Neutrophil (primary cell): ENCODE results near the gene HIPK2.

Experiments used
- H3K27ac ChIP-seq: fragments of 200-600 bp; sonication (generic); 2 replicates; pipeline ENCODE4 v1.5.1; 2016; ENCODE audit warnings: mild to moderate bottlenecking, moderate library complexity
- H3K27me3 ChIP-seq: fragments of 200-600 bp; sonication (generic); 2 replicates; pipeline ENCODE4 v1.6.0; 2016; ENCODE audit warnings: mild to moderate bottlenecking
- H3K36me3 ChIP-seq: fragments of 200-600 bp; sonication (generic); 2 replicates; pipeline ENCODE4 v1.5.1; 2017
- H3K4me1 ChIP-seq, 2 experiments: fragments of 200-600 bp in 1 of 2; sonication (generic) in 1 of 2; 1 replicate in 1 of 2; 2 replicates in 1 of 2; pipeline versions ENCODE4 v1.5.1 to v1.6.1; 2013 to 2016; ENCODE audit warnings: low read depth in 1 of 2, low read length in 1 of 2, mild to moderate bottlenecking in 1 of 2, moderate library complexity in 1 of 2; ENCODE audit not compliant: control insufficient read depth in 1 of 2, insufficient read depth in 1 of 2
- H3K4me3 ChIP-seq, 2 experiments: fragments of 200-600 bp in 1 of 2; sonication (generic) in 1 of 2; 1 replicate in 1 of 2; 2 replicates in 1 of 2; pipeline ENCODE4 v1.5.1; 2013 to 2016; ENCODE audit warnings: low read depth in 1 of 2, low read length in 1 of 2, mild to moderate bottlenecking in 1 of 2, moderate library complexity in 1 of 2
- H3K9me3 ChIP-seq: fragments of 200-600 bp; sonication (generic); 2 replicates; pipeline ENCODE4 v1.5.1; 2016
- TF ChIP-seq, protein P1 (sequence below): fragments of 200-600 bp; sonication (generic); IDR thresholded peaks from 2 replicates; pipeline ENCODE4 v1.5.1; 2016; ENCODE audit warnings: antibody characterized with exemption

The HIPK2 gene

DNA sequence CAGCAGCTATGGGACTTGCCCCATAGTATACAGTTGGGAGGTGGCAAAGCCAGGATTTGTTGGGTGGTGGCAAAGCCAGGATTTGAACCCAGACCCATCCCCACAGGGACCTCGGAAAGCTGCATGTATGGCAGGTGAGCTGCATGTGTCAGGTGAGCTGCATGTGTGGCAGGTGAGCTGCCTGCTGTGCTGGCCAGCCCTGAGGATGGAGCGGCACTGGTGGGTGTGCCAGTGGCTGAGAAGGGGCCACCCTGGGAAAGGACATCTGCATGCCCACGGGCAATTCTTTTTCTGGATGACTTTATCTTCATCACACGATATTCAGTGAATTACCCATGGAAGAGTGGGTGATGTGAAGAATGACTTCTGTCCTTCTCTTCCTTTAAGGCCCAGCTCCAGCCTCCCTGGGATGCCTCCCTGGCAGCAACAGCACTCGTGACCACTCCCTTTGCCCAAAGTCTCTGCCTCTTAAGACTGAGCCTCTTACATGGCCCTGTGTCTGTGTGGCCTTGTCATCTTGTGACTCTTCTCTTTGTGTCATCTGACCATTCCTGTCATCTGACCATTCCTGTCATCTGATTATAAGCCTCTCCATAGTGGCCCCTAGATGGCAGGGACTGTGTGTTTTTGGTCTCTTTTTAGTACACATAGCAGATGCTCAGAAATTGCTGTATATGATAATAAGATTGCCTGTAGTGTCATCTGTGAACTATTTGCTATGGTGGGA lies 229.3 kb downstream of the HIPK2 start:
- Histone ChIP-seq H3K4me1 (peaks cover 0 to 4% of the 10 kb centered on the region in 2 experiments), H3K9me3 (no peaks in the 10 kb centered on the region), H3K36me3 (no peaks in the 10 kb centered on the region), H3K27ac (no peak overlapping the region), H3K27me3 (no peaks in the 10 kb centered on the region), H3K4me3 (no peak overlapping the region)
- TF ChIP-seq, protein P1, sequence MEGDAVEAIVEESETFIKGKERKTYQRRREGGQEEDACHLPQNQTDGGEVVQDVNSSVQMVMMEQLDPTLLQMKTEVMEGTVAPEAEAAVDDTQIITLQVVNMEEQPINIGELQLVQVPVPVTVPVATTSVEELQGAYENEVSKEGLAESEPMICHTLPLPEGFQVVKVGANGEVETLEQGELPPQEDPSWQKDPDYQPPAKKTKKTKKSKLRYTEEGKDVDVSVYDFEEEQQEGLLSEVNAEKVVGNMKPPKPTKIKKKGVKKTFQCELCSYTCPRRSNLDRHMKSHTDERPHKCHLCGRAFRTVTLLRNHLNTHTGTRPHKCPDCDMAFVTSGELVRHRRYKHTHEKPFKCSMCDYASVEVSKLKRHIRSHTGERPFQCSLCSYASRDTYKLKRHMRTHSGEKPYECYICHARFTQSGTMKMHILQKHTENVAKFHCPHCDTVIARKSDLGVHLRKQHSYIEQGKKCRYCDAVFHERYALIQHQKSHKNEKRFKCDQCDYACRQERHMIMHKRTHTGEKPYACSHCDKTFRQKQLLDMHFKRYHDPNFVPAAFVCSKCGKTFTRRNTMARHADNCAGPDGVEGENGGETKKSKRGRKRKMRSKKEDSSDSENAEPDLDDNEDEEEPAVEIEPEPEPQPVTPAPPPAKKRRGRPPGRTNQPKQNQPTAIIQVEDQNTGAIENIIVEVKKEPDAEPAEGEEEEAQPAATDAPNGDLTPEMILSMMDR, result no peak

DNA sequence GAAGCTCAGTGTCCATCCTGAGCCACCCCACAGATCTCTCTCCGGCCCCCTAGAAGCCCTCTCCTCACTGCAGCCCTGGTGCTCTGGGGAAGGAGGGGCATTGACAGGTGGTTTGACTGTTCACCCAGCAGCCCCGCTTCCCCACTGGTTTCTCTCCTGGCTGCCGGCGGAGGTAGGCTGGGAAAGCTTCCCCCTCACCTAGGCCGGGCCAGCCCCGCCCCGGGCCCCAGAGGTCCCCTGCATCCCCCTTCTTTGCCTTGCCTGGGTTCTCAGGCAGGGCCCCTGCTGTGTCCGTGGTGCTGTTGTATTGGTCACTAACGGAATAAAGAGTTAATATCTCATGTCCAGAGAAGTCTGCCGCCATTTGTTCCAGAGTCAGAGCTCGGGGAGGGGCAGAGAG lies 233.2 kb downstream of the HIPK2 start:
- Histone ChIP-seq H3K4me3 (no peak overlapping the region), H3K4me1 (peaks cover 0 to 4% of the 10 kb centered on the region in 2 experiments), H3K27ac (no peak overlapping the region), H3K27me3 (no peaks in the 10 kb centered on the region), H3K36me3 (no peaks in the 10 kb centered on the region), H3K9me3 (no peaks in the 10 kb centered on the region)
- TF ChIP-seq, protein P1, result no peak

DNA sequence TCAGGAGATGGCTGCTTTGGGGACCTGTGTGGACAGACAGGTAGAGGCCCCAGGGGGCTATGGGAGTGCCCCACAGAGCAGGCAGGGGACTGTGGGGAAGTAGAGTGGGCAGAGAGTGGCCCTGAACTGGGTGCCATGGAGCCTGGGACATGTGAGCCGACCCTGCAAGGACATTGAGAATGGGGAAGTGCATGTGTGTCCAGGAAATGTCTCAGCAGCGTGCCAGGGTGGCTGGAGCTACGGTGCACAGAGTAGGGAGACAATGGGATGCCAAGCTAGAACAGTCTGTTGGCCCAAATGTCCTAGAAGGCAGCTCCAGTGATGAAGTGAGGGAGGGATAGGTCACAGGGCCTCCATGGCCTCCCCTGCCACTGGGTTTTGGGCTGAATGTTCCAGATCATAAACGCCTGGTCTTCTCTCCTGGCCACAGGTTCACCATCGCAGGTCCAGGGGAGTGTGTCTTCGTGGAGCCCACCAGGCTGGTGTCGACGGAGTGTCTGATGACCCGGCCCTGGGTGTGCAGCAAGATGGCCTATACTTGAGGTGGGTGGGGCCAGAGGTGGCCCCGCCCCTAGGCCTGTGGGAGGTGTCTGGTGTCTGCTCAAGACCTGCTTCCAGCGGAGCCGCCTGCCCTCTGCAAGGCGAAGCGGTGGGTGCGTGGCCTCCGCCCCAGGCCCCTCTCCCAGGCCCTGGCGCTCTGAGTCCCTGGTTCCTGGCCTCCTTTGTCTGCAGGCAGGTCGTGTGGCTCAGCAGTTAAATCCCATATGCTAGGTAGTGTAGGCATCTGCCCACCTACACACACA lies 233.8 kb downstream of the HIPK2 start:
- no peaks in the 10 kb centered on the region for H3K36me3 ChIP-seq
- H3K4me3 ChIP-seq, result no peak overlapping the region
- no peaks in the 10 kb centered on the region for H3K9me3 ChIP-seq
- peaks cover 0 to 4% of the 10 kb centered on the region in 2 experiments for H3K4me1 ChIP-seq
- no peak overlapping the region for H3K27ac ChIP-seq
- no peaks in the 10 kb centered on the region for H3K27me3 ChIP-seq
- TF ChIP-seq, protein P1, result no peak

DNA sequence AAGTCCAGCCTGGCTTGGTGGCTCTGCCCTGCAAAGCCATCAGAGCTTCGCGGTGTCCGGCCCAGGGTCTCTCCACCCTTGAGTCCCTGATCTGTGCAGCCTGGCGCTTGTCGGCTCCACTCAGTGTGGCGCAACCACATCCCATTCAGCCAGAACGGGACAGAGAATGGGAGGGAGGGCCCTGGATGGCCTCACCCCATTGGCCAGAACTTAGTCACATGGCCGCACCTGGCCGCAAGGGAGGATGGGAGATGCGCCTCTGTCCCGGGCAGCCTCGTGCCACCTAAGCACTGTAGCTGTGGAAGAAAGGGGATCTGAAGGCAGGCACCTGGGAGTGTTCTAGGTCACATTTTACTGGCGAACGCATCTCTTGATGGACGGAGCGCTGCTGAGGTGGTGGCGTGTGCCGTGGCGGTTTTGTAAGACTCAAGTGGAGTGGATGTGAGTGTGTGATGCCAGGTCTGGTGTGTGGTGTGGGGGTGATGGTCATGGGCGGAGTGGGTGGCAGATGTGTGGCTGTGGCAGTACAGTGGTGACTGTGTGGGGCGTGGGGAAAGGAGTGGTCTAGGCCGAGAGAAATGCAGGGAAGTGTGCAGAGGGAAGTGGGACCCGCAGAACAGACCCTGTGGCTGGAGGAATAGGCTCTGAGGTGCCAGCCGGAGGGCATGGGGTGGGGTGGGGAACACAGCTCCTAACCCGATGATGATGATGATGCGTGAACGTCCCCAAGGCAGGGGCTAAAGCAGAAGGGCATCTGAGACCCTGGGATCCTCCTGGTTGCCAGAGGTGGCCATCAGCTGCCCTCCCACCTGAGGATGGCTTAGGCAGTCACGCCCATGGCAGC lies 235.3 kb downstream of the HIPK2 start:
- Histone ChIP-seq H3K27me3 (no peaks in the 10 kb centered on the region), H3K27ac (no peak overlapping the region), H3K4me1 (peaks cover 0 to 4% of the 10 kb centered on the region in 2 experiments), H3K9me3 (no peaks in the 10 kb centered on the region), H3K36me3 (no peaks in the 10 kb centered on the region), H3K4me3 (no peak overlapping the region)
- TF ChIP-seq, protein P1, result no peak

DNA sequence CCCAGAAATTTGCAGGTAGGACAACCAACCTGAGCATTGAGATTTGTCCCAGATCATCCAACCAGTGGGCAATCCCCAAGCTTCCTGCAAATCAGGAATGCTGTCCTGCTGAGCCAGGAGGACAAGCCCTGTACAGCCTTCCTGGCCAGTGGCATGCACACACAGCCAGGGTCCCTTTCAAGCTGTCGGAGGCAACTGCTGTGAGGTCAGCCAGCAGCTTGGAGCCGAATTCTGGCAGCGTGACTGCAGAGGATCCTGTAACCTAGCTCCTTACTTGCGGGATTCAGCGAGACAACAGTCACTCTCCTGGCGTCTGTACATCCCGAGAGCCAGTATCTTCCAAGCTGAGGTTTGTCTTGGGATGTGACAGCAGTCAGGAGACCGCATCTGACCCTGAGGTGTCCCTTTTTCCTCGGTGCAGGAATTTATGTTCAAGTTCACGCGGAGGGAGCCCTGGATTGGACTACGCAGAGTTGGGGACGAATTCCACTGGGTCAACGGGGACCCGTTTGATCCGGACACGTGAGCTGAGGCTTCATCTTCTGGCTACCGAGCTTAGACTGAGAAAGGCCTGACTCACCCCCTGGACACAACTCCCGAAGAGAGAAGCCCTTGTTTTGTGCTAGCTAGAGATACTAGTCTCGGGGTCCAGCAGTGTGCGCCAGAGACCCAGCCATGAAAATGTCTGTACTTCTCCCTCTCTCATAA lies 236.0 kb downstream of the HIPK2 start:
- Histone ChIP-seq H3K4me1 (peaks cover 0 to 4% of the 10 kb centered on the region in 2 experiments), H3K27me3 (no peaks in the 10 kb centered on the region), H3K9me3 (no peaks in the 10 kb centered on the region), H3K36me3 (no peaks in the 10 kb centered on the region), H3K27ac (no peak overlapping the region), H3K4me3 (no peak overlapping the region)
- TF ChIP-seq, protein P1, result no peak
